ENCODE data around the gene RAB38.

The RAB38 gene

DNA sequence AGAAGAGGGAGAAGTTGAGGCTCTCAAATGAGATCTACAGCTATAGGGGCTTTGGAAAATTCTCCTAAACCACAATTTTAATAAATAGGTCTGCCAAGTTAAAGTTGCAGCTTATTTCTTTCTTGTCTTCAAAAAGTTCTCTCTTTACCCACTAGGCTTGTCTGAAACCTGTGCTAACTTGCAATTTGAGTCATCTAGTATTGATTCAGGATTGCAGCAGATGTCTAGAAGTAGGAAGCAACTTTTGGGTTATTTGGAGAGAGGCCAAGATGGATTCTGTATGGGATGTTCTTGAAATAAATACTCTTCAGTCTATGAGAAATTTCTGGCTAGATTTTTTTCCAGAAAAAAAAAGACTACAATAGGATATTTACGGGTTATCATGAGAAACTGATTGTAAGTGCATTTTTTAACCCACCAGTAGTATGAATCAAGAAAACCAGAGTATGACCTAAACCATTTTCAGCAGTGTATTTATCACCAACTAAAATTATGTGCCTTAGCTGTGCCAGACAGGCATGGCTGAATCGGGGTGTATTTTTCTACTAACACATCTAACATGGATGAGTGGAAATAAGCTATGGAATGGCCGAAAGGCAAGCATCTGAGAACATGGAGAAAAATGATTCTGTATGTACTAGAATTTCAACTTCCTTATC lies 4.9 kb upstream of the RAB38 start:
- H3K36me3 Mint-ChIP-seq, result no peaks in the 10 kb centered on the region
- H3K27me3 Mint-ChIP-seq, result peaks cover 16% of the 10 kb centered on the region
- no peaks in the 10 kb centered on the region for H3K9me3 Mint-ChIP-seq
- H3K4me1 Mint-ChIP-seq, result peaks cover 2% of the 10 kb centered on the region
- no peak for ATAC-seq
- H3K27ac Mint-ChIP-seq, result no peak overlapping the region
- no peak overlapping the region for H3K4me3 Mint-ChIP-seq

DNA sequence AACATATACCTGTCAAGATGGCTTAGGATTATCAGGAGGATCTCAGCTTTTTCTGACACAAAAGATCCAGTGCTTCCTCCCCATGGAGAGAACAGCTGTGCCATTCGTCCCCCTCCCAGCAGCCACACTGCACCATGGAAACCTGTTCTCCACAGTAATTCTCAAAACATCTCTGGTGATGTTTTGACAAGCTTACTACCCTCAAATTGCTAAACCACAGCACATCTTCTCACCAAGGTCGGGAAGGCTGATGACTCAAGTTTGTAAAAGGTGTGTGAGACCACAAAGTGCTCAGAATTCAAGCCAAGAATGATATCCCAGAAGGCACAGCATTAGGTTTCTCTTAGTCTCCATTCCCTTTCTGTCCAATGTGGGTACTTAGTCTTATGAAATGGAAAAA lies 3.9 kb upstream of the RAB38 start:
- H3K4me1 Mint-ChIP-seq, result peaks cover 12% of the 10 kb centered on the region
- peaks cover 16% of the 10 kb centered on the region for H3K27me3 Mint-ChIP-seq
- H3K27ac Mint-ChIP-seq, result no peak overlapping the region
- H3K9me3 Mint-ChIP-seq, result no peaks in the 10 kb centered on the region
- no peaks in the 10 kb centered on the region for H3K36me3 Mint-ChIP-seq
- ATAC-seq, result no peak
- H3K4me3 Mint-ChIP-seq, result no peak overlapping the region

DNA sequence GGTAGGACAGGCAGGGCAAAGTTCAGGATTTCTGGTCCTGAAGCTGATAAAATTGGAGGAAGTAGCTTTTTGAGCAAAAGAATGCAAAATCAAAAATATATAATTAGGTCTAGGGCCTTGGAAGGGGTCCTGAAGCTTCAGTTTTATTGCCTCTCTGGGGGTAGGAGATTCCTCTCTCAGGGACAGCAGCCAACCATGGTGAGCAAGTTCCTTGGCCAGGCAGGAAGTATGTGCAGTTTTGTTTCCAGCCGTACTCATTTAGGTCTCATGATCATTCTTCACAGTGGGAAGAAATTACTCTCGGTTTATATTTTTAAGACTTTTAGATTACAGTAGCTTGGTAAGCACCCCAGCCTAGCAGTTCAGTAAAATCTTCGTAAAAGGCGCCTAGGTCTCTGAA lies 2.9 kb upstream of the RAB38 start:
- H3K36me3 Mint-ChIP-seq, result no peaks in the 10 kb centered on the region
- no peaks in the 10 kb centered on the region for H3K9me3 Mint-ChIP-seq
- peaks cover 7% of the 10 kb centered on the region for H3K27me3 Mint-ChIP-seq
- H3K27ac Mint-ChIP-seq, result no peak overlapping the region
- H3K4me1 Mint-ChIP-seq, result peaks cover 13% of the 10 kb centered on the region
- no peak overlapping the region for H3K4me3 Mint-ChIP-seq
- no peak for ATAC-seq

DNA sequence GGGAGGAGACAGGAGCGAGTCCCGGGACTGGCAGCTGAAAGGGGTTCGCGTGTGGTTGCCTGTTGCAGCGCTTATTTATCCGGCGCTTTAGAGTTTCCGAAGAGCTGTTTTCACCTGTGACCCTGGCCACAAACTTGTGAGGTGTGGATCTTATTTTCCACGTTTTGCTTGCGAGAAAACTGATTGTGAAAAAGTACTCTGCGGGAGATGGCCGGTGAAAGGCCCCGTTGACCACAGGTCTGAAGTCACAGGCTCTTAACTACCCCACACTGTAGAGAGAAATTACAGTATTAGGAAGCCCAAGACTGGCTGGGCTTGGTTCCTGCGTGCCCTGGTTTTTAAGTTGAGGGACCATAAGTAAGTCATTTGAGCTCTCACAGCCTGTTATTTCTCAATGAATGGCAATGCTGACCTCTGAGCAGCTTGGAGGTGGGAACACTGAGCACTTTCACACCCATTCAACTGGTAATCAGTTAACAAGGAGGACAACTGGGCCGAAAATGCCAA lies 379 bp upstream of the RAB38 start:
- peaks cover 13% of the 10 kb centered on the region for H3K4me1 Mint-ChIP-seq
- H3K27me3 Mint-ChIP-seq, result peaks cover 6% of the 10 kb centered on the region
- no peaks in the 10 kb centered on the region for H3K36me3 Mint-ChIP-seq
- H3K27ac Mint-ChIP-seq, result no peak overlapping the region
- H3K9me3 Mint-ChIP-seq, result no peaks in the 10 kb centered on the region
- ATAC-seq, result peak; percentile 35
- no peak overlapping the region for H3K4me3 Mint-ChIP-seq

DNA sequence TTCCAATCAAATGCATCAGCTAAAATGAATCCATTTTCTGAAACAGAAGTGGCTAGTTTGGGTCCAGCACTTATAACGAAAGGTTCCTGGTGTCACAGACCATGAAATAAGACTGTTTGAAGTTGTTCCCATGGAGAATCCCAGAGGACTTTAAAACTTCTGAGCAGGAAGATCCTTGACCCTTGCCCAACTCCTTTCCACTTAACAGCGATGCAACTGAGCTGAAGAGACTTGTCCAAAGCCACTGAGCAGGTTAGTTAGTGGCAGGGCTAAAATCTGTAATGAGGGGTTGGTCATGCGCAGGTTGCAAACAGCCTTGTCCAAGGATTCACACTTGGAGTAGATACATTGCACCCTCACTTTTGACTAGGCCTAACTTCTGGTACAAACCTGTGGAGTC lies 1.3 kb downstream of the RAB38 start:
- H3K27me3 Mint-ChIP-seq, result peaks cover 2% of the 10 kb centered on the region
- H3K4me1 Mint-ChIP-seq, result peaks cover 13% of the 10 kb centered on the region
- H3K9me3 Mint-ChIP-seq, result no peaks in the 10 kb centered on the region

DNA sequence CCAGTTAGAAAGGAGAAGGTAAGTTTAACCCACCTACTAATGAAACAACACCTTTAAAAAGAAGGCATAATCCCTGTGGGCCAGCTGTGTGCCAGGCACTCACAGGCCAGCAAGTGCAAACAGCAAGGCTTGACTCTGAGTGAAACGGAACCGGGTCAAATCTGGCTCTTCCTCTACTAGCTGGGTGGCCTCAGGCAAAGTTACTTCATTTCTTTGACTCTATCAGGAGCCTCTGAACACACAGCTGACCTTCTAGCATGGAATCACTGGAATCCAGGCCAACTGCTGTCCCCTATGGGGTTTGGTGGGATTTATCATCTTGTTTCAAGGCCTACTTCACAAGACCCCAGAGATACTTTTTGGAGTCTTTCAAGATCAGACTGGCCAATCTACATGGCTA lies 3.3 kb downstream of the RAB38 start:
- Mint-ChIP-seq H3K27me3 (no peaks in the 10 kb centered on the region), H3K9me3 (no peaks in the 10 kb centered on the region), H3K27ac (no peak overlapping the region), H3K4me3 (no peak overlapping the region), H3K36me3 (no peaks in the 10 kb centered on the region), H3K4me1 (peaks cover 13% of the 10 kb centered on the region)
- no peak for ATAC-seq

More for the DNA sequence above, 1.3 kb downstream of the RAB38 start:
- Mint-ChIP-seq H3K36me3 (no peaks in the 10 kb centered on the region), H3K27ac (peak overlapping the region; percentile 46), H3K4me3 (no peak overlapping the region)
- no peak for ATAC-seq

DNA sequence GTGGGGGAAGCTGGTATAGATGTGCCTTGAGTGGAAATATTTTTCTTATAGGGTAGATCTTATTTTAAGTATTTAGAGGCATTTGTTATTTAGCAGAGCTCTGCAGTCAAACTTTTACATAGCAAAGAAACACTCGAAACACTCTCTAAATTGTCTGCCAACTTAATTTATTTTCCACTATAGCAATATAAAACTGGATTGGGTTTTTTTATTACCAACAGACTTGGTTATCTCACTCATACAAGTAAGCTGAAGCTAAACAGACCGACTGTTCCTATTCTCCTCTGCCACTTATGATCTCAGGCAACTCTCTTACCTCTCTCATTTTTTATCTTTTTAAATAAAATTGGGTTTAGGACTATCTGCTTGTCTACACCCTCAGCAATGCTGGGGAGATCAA lies 4.6 kb downstream of the RAB38 start:
- Mint-ChIP-seq H3K4me3 (no peak overlapping the region), H3K27ac (no peak overlapping the region), H3K4me1 (peaks cover 13% of the 10 kb centered on the region), H3K36me3 (no peaks in the 10 kb centered on the region), H3K27me3 (no peaks in the 10 kb centered on the region), H3K9me3 (no peaks in the 10 kb centered on the region)
- no peak for ATAC-seq

DNA sequence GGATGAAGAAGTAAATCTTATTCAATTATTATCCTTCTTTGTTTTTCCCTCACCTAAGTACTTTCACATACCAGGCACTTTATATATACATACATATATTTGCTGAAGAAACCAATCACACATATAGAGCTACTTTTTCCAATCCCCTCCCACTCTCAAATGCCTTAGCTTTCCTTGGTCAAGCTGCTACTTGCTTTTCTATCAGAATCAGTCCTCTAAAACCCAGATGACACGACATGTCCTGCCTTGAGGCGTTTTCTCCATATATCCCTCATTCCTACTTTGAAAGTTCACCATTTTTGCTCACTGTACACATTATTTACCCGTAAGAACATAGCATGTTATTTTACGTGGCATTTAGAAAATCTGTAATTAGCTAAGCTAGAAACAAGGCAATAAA lies 5.4 kb downstream of the RAB38 start:
- ATAC-seq, result no peak
- no peaks in the 10 kb centered on the region for H3K36me3 Mint-ChIP-seq
- H3K9me3 Mint-ChIP-seq, result no peaks in the 10 kb centered on the region
- H3K4me1 Mint-ChIP-seq, result peaks cover 8% of the 10 kb centered on the region
- no peaks in the 10 kb centered on the region for H3K27me3 Mint-ChIP-seq
- H3K4me3 Mint-ChIP-seq, result no peak overlapping the region
- no peak overlapping the region for H3K27ac Mint-ChIP-seq

DNA sequence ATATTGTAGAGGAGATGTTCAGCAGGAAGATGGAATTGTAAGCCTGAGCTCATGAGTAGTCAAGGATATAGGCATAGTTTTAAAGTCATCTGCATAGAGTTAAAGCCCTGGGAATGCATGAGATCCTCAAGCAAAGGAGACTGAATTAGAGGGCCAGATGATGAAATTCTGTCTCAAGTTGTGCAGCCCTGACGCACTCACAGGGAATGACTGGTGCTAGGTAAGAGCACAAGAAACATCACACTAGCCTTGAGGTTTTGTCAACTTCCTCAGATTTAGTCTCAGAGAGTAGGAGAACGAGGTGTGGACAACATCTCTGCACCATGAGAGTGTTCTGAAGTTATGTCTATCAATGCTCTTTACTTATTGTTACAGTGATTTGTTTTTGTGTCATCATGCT lies 5.8 kb downstream of the RAB38 start:
- H3K27ac Mint-ChIP-seq, result no peak overlapping the region
- no peaks in the 10 kb centered on the region for H3K9me3 Mint-ChIP-seq
- no peak overlapping the region for H3K4me3 Mint-ChIP-seq
- H3K27me3 Mint-ChIP-seq, result no peaks in the 10 kb centered on the region
- ATAC-seq, result no peak
- H3K4me1 Mint-ChIP-seq, result peaks cover 4% of the 10 kb centered on the region
- no peaks in the 10 kb centered on the region for H3K36me3 Mint-ChIP-seq

DNA sequence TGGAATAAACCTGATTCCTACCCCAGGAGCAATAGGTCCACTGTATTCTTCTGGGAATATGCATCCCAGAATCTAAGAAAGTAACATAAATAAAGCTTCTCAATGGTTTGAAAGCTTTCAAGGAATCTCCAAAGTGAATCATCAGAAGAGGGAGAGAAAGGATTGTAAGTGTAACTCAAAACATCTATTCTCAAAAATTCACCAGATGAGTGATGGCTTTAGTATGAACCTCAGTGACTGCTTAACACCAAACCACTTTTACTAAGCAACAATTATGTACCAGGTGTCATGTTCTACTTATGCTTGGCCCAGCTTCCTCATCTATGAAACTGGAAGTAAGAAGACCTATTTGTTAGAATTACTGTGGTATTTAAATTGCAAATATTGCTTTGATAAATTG lies 7.4 kb downstream of the RAB38 start:
- H3K27ac Mint-ChIP-seq, result no peak overlapping the region
- no peaks in the 10 kb centered on the region for H3K4me1 Mint-ChIP-seq
- no peak for ATAC-seq
- no peaks in the 10 kb centered on the region for H3K36me3 Mint-ChIP-seq
- H3K9me3 Mint-ChIP-seq, result no peaks in the 10 kb centered on the region
- no peak overlapping the region for H3K4me3 Mint-ChIP-seq
- no peaks in the 10 kb centered on the region for H3K27me3 Mint-ChIP-seq

DNA sequence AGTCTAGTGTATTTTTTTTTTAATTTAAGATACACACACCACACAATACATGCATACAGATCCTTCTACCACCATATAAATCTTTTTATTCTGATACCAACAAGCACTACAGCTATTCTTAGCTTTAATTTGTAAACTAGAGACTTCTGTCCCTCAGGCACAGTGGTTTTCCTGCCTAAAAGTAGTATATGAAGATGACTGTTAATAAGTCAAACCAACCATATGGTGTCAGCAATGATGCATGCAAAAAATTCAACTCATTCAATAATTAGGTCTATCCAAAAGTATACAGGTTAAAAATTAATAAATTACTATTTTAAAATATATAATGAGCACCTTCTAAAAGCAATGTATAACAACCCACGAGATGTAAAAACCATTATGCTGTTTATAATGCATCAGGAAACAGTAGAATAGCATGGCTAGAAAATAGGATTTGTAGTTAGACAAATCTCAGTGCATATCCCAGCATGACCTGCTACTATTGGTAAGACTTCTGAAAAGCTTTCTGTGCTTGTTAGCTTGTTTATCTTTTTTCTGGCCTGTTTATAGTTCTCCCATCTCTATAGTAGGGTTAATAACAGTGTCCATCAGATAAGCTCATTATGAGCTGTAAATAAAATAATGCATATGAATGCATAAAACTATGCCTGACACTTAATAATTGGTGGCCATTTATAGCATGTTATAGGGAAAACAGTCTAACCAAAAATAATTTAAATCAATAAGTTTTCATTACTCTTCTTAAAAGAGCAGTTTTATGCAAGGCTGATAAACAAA lies 10.2 kb downstream of the RAB38 start:
- H3K27ac Mint-ChIP-seq, result no peak overlapping the region
- no peak overlapping the region for H3K4me3 Mint-ChIP-seq
- no peaks in the 10 kb centered on the region for H3K36me3 Mint-ChIP-seq
- H3K27me3 Mint-ChIP-seq, result no peaks in the 10 kb centered on the region
- no peaks in the 10 kb centered on the region for H3K9me3 Mint-ChIP-seq
- no peak for ATAC-seq
- H3K4me1 Mint-ChIP-seq, result no peaks in the 10 kb centered on the region

DNA sequence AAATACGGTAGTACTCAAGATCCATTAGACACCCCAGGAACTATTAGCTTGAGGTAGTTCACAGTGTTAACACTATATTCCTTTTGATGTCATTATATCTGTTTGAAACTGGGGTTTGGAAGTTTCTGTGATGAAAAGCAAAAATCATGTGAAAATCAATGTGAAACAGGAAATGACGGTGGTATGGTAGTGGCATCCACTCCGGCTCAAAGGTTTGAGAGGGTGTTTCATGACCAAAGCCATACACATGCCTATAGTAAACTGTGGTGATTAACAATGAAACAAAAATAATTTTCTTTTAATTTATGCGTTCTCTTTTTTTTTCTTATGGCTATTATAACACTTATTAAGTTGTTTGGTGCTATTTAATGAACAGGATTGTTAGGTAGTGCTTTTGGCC lies 10.9 kb downstream of the RAB38 start:
- peaks cover 5% of the 10 kb centered on the region for H3K9me3 Mint-ChIP-seq
- H3K36me3 Mint-ChIP-seq, result no peaks in the 10 kb centered on the region
- no peak overlapping the region for H3K27ac Mint-ChIP-seq
- ATAC-seq, result no peak
- no peaks in the 10 kb centered on the region for H3K27me3 Mint-ChIP-seq
- H3K4me1 Mint-ChIP-seq, result no peaks in the 10 kb centered on the region
- H3K4me3 Mint-ChIP-seq, result no peak overlapping the region

DNA sequence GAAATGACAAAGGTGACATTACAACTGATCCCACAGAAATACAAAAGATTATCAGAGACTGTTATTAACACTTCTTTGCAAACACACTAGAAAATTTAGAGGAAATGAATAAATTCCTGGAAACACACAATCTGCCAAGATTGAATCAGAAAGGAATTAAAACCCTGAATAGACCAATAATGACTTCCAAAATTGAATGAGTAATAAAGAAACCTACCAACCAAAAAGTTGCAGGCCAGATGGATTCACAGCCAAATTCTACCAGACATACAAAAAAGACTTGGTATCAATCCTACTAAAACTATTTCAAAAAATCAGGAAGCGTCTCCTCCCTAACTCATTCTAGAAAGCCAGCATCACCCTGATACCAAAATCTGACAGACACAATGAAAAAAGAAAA lies 17.2 kb downstream of the RAB38 start:
- no peaks in the 10 kb centered on the region for H3K36me3 Mint-ChIP-seq
- no peak for ATAC-seq
- no peaks in the 10 kb centered on the region for H3K4me1 Mint-ChIP-seq
- peaks cover 9% of the 10 kb centered on the region for H3K27me3 Mint-ChIP-seq
- H3K9me3 Mint-ChIP-seq, result peaks cover 24% of the 10 kb centered on the region
- H3K4me3 Mint-ChIP-seq, result no peak overlapping the region
- no peak overlapping the region for H3K27ac Mint-ChIP-seq

DNA sequence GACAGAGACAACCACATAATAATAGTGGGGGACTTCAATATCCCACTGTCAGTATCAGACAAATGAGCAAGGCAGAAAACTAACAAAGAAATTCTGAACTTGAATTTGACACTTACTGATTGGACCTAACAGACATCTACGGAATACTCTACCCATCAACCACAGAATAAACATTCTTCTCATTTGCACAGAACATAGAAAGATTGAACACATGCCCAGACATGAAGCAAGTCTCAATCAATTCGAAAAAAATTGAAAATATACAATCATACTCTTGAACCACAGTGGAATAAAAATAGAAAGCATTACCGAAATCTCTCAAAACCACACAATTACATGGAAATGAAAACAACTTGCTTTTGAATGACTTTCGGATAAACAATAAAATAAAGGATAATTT lies 17.9 kb downstream of the RAB38 start:
- no peak overlapping the region for H3K27ac Mint-ChIP-seq
- H3K4me3 Mint-ChIP-seq, result no peak overlapping the region
- H3K9me3 Mint-ChIP-seq, result peaks cover 24% of the 10 kb centered on the region
- no peaks in the 10 kb centered on the region for H3K4me1 Mint-ChIP-seq
- peaks cover 10% of the 10 kb centered on the region for H3K27me3 Mint-ChIP-seq
- H3K36me3 Mint-ChIP-seq, result no peaks in the 10 kb centered on the region
- ATAC-seq, result no peak

DNA sequence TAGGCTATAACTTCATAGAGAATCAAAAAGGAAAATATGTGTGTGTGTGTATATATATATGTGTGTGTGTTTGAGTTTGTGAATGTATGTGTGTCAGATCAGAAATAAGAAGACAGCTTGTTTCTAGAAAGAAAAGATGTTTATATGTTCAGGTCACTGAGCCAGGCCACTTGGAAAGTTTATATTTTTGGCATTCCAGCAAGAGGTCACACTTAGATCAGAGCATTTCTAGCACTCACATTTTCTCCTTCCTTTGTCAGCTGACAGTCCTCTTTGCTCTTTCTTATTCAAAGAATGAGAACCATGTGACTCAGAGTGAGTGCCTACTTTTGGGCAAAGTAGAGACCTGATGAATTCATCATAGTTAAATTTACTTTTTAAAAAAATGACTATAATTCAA lies 22.9 kb downstream of the RAB38 start:
- H3K4me3 Mint-ChIP-seq, result no peak overlapping the region
- H3K36me3 Mint-ChIP-seq, result no peaks in the 10 kb centered on the region
- no peak overlapping the region for H3K27ac Mint-ChIP-seq
- H3K27me3 Mint-ChIP-seq, result peaks cover 10% of the 10 kb centered on the region
- H3K4me1 Mint-ChIP-seq, result no peaks in the 10 kb centered on the region
- no peak for ATAC-seq
- peaks cover 7% of the 10 kb centered on the region for H3K9me3 Mint-ChIP-seq

DNA sequence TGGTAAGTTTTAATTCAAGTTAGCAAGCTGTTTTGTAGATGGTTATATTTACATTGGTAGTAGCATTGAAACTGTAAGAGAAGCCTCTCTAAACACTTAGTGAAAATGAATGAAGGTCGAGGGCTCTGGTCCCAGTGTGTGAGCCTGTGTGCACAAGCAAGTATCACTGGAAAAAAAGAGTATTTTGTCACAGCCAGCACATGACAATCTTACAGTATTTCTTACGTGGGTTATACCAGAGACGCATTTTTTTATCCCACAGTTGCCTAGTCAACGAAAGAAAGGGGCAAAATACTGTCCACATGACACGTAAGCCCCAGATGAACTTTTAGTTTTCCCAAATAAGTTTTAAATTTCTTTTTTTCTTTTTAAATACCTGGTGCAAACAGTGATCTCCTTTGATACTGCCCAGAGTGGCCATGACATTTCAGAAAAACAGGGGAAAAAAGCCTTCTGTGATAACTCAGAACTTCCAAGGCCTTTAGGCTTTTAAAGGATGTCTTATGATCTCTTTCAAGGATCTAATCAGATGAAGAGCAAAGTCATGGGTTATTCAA lies 23.5 kb downstream of the RAB38 start:
- Mint-ChIP-seq H3K27ac (no peak overlapping the region), H3K4me1 (no peaks in the 10 kb centered on the region), H3K9me3 (peaks cover 7% of the 10 kb centered on the region), H3K4me3 (no peak overlapping the region), H3K27me3 (peaks cover 10% of the 10 kb centered on the region), H3K36me3 (no peaks in the 10 kb centered on the region)
- ATAC-seq, result no peak

Measured in stimulated activated memory B cell treated with anti-CD40 and anti-IgM and Interleukin-4, amounts not matched to agents 10 μg/mL and 1 μg/mL and 100 μg/mL, for 72 hours (primary cell).